Glomerular endothelial cell (primary cell): ENCODE measurements around the gene COMMD3. TPM values are rescaled to one million over a fixed set of nuclear protein-coding genes. Genes with fewer than 3 reads are reported as not detected.

Experiments used
- DNase-seq: peaks from one replicate; pipeline ENCODE4 v3.0.0-alpha.2; 2011; ENCODE audit warnings: low read depth, low spot score; ENCODE audit errors: extremely low read depth
- total RNA-seq: library from RNA; depleted of rRNA; stranded (reverse); fragments of >200 nt; gene quantifications from 2 replicates; pipeline ENCODE4 v1.2.3, GENCODE V29; 2015

COMMD3 gene
- total RNA-seq, 1 donor from 2014 or later = 46.3 TPM

DNA sequence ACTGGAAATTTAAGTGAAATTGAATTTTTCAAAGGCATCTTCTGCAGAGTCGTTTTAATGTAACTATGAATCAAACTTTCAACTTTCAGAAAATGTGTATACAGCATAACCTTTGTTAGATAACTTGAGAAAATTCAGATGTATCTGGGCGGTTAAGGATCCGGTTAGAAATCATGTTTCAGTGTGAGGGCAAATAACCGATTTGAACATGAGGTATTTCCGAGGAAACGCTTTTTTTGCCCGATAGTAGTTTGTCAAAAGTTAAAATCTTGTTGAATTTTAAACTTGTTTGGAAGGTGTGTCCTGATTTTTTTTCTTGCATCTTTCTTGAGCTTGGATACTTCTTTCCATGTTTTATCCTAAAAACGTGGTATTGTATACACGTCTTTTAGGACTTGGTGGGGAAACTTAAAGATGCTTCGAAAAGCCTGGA is 3.4 kb downstream of the COMMD3 start:
- DNase-seq = no peak

DNA sequence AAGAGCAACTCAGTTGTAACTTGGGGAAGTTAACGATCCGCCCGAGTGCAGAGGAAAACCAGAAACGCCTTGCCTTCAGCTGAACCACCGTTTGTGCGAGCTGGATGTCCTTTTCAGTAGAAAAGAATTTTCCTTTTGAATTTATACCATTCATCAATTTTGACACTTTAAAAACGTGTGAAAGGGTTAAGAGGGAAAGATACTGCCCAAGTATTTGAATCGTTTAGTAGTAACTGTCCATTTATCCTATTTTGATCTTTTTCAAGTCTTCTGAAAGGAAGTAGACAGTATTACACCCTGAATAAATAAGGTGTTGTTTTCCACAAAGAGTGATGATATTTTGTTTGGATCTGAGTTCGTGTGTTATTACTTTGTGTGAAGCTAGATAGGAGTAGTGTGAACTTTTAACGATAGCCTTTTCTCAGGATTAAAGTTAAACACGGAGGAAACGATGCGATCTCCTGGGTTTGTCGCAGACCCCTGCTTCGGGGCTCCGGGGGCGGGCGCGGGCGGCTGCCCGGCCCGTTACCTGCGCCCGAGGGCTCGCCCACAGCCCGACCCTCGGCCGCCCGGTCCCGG is 3.9 kb downstream of the COMMD3 start:
- no peak for DNase-seq

DNA sequence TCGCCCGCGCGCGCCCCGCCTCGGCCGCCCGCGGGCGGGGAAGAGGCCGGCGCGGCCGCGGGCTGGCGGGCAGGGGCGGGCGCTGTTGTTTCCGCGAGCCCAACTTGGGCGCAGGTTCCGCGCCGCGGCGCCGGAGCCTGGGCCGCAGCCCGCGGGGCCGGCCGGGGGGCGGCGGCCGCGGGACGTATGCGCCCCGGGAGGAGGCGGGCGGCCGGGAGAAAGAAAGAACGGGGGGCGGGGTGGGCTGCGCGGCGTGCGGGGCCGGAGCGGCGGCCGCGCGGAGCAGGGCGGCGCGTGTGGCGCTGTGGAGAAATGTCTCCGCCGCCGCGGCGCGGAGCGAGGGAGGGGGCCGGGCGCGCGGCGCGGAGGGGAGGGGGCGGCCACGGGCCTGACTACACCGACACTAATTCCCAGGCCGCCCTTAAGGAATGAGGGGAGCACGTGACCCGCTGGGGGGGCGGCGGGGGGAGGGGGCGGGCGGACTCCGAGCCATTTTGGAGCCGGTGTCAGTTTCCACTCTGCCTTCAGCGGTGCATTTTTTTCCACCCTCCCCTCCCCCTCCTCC is 4.5 kb downstream of the COMMD3 start, which contains the start of gene BMI1:
Gene BMI1, plus strand, starts transcription at position 509 of the 565 bp plus-strand sequence. CDS start 5,351 bp downstream, outside the sequence.
- DNase-seq = no peak

DNA sequence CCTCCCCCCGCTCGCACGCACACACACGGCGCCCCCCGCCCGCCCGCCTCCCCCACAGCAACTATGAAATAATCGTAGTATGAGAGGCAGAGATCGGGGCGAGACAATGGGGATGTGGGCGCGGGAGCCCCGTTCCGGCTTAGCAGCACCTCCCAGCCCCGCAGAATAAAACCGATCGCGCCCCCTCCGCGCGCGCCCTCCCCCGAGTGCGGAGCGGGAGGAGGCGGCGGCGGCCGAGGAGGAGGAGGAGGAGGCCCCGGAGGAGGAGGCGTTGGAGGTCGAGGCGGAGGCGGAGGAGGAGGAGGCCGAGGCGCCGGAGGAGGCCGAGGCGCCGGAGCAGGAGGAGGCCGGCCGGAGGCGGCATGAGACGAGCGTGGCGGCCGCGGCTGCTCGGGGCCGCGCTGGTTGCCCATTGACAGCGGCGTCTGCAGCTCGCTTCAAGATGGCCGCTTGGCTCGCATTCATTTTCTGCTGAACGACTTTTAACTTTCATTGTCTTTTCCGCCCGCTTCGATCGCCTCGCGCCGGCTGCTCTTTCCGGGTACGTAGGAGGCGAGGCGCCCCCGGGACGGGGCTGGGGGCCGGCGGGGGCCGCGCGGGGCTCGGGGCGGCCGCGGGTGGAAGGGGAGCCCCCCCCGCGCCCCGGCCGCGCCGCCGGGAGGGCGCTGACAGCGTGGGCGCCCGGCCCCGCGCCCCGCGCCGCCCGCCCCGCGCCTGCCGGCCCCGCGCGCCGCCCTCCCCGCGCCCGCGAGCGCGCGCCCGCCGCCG is 5.2 kb downstream of the COMMD3 start:
- no peak for DNase-seq

DNA sequence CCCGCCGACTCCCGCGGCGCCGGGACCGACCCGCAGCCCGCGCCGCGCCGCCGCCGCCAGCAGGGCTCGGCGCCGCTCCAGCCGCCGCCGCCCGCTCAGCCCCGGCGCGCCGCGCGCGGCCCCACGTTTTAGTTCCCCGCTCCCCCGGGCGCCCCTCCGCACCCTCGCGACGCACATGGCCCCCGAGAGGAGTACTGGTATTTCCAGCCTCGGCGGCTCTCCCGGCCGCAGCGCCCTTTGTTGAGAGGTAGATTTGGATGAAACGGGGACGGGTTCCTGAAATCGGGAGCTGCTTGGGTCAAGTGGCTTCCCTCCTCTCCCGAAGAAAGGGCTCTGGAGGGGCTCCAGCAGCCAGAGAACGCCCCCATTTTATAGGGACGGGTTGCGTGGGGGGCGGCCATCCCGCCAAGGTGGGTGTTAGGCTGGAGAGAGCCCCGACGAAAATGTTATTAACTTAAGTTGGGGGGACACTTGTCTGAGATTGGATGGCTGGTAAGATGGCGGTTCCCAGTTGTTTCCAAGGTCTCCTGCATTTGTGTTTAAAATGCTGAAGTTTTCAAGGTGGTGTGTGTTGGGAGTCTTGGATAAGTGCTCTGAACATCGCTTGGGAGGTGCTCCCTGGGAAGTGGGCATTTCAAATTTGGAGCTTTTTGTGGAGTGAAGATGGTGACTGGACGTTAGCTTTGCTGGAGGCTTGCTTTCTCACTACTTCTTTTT is 5.9 kb downstream of the COMMD3 start:
- no peak for DNase-seq

DNA sequence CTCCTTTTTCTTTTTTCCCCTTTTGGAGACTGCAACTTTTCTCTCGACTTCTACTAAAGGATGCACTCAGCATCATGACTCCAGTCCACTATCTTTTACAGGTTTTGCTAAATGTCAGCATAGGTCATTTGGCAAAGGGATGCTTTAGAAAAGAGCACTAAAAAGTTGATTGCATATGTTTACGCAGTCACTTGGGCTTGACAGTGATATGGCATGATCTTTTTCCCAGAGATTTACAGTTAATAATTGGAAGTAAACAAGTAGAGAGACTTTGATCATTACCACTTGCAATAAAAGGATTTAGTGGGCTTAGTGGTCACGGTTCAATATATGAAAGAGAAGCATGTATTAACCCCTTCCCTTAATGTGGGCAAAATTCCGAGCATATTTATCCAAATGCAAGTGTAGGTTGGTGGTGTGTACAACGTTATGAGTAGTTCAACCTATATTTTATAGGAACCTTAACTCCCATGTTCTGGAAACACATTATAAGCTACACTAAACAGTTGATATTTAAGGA is 6.5 kb downstream of the COMMD3 start:
- DNase-seq = no peak

DNA sequence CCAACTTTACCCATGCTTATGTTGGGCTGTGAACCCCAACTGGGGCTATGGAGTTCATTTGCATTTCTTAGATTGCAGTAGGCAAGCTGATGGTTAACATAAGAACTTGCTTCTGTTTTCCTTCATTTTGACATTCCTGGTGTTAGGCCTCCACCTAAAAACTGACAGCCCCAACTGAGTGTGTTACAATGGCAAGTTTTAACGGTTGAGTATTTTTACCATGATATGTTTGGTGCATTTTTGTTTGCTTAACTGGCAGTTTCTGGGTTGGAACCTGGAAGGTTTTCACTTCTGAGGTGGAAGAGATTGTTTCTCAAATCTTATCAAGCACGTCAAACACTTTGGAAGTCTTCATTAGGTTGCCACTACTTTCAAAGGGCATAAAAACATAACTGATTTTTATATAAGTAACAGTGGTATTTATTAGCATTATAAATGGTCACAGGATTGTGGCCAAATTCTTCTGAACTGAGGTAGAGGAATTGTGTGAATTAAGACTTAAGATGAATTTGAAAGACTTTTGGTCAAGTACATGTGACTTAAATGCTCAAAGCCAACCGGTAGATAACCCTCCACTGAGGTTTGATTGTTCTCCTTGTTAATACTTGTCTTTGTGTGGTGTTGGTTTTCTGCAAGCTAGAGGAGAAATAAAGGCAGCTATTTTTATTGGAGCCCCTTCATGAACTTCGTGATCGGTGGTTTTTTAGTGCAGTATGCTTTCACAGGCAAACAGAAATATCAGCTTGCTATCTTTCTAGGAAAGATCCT is 7.5 kb downstream of the COMMD3 start:
- DNase-seq = no peak

DNA sequence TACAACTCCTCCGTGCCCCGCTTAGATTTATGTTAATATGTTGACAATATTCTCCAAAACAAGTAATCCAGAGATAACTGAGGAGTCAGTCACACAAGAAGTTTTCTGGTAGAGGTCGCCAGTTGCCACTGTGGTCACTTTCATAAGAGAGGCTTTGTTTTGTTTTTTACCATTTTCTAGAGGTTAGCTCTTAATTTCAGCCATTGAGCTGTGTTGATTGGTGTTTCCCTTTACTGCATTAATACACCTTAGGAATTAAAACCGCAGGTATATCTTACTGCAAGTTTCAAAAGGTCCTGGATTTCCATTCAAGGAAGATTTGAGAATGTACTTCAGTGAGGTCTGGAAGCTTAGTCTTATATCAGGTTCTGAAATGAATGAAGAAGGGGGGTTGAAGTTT is 8.2 kb downstream of the COMMD3 start:
- no peak for DNase-seq

DNA sequence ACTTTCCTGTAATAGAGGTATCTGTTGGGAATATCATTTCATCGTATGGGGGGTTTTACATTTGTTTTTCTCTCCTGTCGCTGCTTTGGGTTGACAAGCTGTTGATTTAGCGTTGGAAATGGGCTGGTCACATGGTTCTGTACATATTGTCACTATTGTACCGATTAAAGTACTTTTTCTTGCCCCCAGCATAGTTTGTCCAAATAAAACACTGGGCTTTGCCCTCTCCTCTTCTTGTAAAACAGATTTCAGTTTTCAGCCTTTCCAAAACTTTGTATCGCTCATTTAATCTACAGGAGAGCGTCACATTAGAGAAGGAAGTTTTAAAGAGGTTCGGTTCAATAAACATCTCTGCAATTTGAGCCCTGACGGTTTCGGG is 8.7 kb downstream of the COMMD3 start:
- no peak for DNase-seq

DNA sequence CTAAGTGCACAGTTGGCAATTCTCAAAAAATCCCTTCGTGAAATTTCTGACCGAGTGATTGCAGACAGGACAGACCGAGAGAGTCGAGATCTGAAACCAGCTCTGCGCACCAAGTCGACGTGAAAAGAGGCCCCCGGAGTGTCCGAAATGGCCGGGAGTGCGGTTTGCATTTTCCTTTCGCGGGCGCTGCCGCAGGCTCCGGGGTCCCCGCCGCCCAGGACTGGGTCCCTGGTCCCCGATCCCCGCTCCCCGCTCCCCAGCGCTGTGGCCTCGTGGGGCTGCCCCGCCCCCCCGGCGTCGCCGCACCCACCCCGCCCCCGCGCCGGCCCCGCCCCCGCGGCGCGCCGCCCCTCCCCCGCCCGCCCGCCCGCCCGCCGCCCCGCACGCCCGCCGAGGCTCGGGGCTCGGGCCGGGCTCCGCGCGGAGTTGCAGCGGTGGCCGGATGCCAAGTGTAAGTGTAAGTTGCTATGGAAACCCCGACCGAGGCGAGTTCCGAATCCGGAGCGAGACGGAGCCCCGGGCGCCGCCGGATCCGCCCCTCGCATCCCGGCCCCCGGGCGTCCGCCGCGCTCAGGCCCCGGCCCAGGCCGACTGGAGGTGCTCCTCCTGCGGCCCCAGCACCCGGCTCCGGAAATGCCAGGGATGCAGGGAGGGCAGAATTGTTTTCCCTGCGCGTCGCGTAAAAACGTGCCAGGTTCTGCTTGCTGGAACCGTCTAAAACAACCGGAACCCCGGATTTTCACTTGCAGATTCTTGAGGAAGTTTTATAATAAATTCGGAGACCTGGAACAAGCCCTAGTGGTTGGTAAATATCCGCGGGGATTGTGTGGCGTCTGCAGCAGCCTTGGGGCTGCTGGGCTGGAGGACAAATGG is 9.3 kb downstream of the COMMD3 start:
- no peak for DNase-seq

DNA sequence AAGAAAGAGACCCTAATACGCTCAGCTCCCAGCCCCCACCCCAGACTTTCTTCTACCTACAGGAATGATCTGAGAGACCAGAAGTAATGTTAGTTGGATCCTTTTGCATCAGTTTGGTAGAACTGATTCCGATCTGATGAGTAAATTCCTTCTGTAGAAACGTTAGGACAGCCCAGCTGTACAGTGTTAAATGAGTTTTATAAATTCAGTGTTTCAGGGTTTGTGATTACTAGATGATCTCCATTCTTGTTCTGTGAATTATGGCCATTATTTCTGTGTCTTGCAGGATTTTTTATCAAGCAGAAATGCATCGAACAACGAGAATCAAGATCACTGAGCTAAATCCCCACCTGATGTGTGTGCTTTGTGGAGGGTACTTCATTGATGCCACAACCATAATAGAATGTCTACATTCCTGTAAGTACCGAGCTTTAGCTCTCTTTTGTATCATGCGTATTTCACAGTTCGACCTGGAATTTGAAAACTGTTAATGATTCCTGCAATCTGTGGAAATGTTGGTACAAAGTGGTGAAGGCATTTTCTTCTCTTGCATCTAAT is 10.0 kb downstream of the COMMD3 start:
- DNase-seq = no peak

DNA sequence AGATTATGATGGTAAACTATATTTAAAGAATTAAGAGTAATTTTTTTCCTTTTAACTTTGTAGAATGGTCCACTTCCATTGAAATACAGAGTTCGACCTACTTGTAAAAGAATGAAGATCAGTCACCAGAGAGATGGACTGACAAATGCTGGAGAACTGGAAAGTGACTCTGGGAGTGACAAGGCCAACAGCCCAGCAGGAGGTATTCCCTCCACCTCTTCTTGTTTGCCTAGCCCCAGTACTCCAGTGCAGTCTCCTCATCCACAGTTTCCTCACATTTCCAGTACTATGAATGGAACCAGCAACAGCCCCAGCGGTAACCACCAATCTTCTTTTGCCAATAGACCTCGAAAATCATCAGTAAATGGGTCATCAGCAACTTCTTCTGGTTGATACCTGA is 13.0 kb downstream of the COMMD3 start:
- no peak for DNase-seq

DNA sequence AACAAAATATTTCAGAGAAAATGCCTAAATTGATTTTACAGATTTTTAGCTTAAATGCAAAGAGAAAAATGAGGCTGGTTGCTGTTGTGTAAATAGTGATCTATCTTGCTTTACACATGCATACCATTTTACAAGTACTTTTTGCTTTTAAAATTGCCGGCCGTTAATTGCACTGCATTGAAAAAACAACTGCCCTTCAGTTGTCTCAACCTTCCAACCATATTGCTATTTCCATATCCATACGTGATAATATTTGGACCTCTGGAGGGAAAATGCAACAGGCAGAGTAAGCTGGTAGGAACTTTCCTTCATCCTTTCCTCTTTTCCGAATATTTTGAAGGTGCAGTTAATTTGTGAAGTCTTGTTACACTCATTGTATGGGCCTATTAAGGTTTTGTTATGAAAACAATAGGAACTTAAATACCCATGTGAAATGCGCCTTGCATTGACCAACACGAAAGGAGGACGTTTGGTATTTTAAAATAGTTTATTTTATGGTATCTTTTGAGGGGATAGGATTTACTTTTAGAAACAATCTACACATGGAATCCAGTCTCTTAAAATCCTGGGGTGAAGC is 16.0 kb downstream of the COMMD3 start:
- no peak for DNase-seq

DNA sequence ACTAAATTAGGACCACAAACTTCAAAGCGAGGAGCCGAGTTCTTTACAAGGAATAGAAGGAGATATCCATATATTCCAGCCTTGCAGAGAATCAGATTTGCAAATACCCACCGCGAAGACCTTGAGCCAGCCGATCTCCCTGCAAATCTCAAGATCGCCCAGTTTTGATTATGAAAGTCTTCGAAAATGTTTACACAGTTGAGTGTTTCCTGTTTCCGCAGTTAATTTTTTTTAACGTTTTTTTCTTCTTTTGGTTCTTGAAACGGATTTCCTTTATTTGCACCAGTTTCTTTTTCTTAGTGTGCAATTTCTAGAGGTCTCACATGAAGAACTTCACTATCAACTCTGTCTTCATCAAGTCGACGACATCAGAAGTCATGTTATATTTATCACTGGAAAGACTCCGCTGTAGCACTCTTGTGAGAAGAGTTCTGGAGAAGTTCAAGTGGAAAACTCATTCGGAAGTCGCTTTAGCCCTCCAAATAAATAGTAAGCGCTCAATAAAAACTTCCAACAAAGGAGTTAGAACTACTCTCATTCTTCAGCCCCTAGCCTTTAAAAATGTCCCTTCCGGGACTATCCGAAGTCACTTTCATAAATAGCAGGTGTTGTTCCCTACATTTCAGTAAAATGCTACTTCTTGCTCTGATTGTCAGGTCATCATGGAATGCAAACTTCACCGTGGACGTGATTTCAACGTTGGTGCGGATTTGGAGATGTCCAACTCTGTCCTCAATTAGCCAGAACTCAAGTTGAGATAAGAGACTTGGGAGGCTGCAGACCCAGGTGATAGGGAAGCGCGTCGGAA is 17.2 kb downstream of the COMMD3 start:
- no peak for DNase-seq

DNA sequence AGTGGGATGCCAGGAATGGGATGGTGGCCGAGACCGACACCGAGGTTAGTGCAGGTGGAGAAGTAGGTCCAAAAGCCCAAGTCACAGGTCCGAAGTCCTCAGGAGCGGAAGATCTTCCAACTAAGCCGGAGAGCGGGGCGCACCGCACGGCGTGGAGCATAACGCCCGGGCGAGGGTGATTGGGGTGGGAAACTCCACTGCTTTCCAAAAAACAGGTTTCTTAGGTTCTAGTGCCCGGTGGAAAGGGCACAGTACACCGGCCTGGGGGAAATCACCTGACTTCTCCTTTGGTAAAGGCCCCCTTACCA is 17.7 kb downstream of the COMMD3 start:
- no peak for DNase-seq

DNA sequence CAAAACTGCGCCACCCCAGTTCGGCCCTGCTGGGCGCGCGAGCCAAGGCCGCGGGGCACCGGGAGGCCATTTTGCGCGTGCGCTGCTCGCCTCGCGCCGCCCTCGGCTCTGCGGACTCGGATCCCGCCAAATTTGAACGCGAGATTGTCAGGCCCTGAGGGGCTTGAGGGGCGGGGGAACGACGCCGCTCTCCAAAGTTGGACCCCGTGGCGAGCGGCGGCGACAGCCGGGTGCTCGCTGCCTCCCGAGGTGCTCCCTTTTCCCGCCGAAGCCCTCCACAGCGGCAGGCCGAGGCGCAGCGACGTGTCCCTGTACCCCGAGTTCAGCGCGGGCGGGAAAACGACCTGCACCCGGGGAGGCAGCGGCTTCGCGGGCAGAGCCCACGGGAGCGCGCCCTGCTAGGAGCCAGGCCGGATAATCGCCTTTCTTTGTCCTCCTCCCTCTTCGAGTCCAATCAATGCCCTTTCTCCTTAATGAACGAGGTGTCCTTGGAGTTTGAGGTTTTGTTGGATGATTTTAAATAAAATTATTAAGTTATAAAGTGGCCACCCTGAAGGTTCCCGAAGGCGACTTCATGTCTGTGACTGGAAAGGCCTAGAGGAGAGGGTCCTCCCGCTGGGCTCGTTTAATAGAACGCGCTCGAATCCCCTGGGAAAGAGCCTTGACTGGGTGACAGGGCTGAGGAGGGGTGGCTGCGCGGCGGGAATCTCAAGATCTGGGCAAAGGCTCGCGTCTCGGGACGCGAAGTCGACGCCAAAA is 18.4 kb downstream of the COMMD3 start:
- DNase-seq = no peak

DNA sequence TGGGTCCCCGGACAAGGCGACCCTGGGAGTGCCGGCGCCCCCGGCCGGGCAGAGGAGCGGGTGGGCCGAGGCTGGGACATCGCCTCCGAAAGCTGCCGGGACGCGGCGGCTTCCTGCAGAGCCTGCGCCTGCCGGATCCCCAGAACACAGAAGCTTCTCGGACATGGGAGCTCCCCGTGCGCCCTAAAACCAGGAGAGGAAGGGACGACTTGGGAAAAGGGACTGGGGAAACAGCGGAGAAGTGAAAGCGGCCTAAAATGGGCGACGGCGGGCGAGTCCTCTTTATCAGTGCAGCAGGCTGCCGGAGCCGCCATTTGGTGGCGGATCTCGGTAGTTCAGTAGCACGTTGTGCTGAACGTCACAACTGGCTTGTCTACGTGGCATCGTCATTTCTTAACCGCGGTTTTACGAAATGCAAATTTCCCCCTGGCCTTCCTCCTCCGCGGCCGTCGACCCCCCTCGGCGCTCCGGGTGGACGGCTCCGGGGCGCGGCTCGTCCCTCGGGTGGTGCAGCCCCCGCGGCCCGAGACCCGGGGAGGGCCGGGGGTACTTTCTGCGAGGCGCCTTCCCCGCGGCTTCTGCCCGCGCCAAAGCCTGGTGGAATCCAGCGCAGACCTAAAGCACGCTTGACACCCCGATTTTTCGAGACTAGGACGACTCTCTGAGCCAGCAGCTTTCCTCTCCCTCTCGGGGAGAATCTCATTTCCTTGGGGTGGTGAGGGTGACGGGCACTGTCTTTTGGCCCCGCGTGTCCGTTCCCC is 19.2 kb downstream of the COMMD3 start:
- no peak for DNase-seq
